HG03103 (cell line): ENCODE measurements around the gene PRCC.

Source experiments
- ATAC-seq: cut with Tn5 transposase; IDR thresholded peaks from one replicate; pipeline ENCODE4 v1.9.1; 2021; ENCODE audit warnings: low read depth; ENCODE audit not compliant: unreplicated experiment

PRCC gene

GRCh38 chr1:156839426-156840109, 72.2 kb downstream of the PRCC start:
- no peak for ATAC-seq

DNA sequence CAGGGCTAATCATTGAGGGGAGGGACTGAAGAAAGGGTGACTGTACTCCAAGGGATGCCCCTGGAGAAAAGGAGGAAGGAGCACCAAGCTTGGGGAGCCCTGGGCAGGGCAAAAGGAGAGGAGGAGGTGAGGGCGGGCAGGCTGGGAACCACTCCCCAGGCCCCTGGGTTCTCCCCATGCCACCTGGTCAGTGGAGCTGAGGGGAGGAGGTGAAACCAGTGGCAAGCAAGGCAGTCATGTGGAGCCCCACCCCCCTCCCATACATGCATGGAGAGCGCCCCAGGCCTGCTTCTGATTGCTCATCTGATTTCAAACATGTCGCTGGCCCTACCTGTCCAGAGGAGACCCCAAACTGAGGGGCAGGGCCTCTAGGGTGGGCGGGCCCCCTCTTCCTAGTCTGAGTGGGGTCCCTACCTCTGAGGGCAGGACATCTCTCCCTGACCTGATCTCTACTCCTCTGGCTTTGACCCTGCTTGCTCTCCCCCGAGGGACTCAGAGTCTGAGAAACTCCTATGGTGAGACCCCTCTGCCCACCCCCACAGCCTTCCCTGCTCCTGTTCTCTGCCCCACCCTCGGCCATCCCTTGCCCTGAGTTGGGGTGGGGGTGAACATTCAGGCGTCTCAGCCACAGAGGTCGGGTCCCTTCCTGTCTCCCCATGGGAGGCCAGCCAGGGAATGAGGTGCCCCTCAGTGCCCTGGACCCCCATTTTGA, 73.0 kb downstream of the PRCC start:
- no peak for ATAC-seq

- no peak for ATAC-seq
Measured at GRCh38 chr1:156840898-156841279, 73.6 kb downstream of the PRCC start.

GRCh38 chr1:156841295-156841855, 74.0 kb downstream of the PRCC start:
- ATAC-seq: no peak

GRCh38 chr1:156842618-156843300, 75.4 kb downstream of the PRCC start:
- ATAC-seq: no peak

- no peak for ATAC-seq
Measured at GRCh38 chr1:156844102-156844501, 76.8 kb downstream of the PRCC start.

DNA sequence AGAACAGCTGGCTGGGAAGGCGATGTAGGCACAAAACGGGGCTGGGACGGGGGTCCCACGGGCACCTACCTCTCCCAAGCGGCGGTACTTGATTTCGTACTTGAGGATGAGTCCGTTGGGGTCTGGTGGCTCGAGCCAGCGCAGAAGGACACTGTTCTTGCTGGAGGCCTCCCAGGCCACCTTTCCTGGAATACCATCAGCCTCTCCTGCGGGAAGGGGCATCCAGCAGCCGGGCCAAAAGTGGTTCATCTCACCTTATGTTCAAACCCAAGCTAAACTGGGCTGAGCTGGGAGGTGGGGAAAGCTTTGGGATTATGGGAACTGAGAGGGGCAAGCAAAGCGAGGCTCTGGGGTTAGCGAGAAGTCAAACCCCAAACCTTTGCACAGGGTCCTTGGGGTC, 77.3 kb downstream of the PRCC start:
- ATAC-seq: no peak

- no peak for ATAC-seq
Measured at GRCh38 chr1:156845055-156845952, 78.0 kb downstream of the PRCC start.

- ATAC-seq: no peak
Measured at GRCh38 chr1:156845953-156846545, 78.7 kb downstream of the PRCC start.

DNA sequence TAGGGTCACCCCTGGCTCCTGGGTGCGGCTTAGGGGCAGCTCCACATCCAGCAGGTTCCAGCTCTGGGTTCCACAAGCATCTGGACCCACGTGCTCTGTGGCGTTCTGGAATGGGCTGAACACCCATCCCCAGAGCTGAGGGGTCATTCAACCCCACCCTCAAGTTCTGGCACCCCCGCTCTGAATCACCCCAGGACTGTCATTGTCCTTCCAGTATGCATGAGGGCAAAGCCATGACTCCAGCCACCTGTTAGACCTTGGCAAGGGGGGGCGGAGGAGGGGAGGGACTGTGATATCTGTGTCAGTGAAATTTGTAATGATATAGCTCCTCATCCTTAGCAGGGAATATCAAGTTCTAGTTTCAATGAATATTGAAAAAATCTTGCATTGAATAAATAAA, 79.3 kb downstream of the PRCC start:
- ATAC-seq: no peak

DNA sequence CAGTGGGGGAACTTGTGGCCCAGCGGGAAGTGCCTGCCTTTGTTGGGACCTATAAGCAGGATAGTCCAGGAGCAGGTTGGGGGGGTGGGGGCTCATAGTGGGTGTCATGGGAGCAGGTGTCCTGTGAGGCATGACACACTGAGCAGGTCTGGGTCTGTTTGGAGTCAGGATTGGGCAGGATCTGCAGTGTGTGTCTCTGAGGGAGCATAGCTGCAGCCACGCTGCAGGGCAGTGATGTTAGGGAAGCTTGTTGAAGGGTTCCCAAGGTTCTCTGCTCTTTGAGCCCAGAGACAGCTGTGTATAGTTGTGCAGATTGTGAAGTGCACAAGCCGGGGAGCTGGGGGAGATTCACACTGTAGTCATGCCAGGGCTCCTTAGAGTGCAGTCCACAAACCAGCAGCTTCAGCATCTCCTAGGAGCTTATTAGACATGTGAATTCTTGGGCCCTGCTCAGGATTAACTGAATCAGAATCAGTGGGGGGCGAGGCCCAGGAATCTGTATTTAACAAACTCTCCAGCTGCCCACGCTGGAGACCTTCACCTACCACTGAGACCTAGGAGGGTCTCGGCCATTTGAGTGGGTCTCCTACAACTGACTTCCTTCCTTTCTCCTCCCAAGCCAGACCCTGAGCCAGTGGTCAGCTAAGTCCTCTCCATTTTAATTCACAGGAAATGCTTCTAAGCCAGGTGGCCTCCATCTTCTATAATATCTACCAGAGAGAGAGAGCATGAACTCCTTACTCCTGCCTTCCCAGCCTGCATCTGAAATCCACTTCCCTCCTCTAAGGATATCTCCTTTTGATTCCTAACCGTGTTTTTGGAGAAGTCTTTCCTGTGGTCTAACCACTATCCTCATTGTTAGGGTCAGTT, 80.5 kb downstream of the PRCC start:
- no peak for ATAC-seq

GRCh38 chr1:156848461-156849150, 81.3 kb downstream of the PRCC start:
- ATAC-seq: no peak

GRCh38 chr1:156849151-156849496, 81.8 kb downstream of the PRCC start:
- no peak for ATAC-seq
